HG02623 (cell line): ENCODE results near the gene MADCAM1.

Source experiments
- ATAC-seq: cut with Tn5 transposase; IDR thresholded peaks from one replicate; pipeline ENCODE4 v1.9.1; 2021; ENCODE audit warnings: moderate library complexity; ENCODE audit not compliant: unreplicated experiment

Gene MADCAM1

GRCh38 chr19:547836-548720 is 51.8 kb downstream of the MADCAM1 start:
- ATAC-seq: no peak

- ATAC-seq: no peak
Observed at GRCh38 chr19:548886-549830, 52.9 kb downstream of the MADCAM1 start.

- no peak for ATAC-seq
Observed at GRCh38 chr19:554817-555216, 58.5 kb downstream of the MADCAM1 start.
